ENCODE results near the gene RAPSN. TPM values are rescaled to one million over a fixed set of nuclear protein-coding genes. Genes with fewer than 3 reads are reported as not detected.

RAPSN gene
- total and polyA plus RNA-seq, 5 donors from 2014 or later: 1.7 TPM; not detected in 4

DNA sequence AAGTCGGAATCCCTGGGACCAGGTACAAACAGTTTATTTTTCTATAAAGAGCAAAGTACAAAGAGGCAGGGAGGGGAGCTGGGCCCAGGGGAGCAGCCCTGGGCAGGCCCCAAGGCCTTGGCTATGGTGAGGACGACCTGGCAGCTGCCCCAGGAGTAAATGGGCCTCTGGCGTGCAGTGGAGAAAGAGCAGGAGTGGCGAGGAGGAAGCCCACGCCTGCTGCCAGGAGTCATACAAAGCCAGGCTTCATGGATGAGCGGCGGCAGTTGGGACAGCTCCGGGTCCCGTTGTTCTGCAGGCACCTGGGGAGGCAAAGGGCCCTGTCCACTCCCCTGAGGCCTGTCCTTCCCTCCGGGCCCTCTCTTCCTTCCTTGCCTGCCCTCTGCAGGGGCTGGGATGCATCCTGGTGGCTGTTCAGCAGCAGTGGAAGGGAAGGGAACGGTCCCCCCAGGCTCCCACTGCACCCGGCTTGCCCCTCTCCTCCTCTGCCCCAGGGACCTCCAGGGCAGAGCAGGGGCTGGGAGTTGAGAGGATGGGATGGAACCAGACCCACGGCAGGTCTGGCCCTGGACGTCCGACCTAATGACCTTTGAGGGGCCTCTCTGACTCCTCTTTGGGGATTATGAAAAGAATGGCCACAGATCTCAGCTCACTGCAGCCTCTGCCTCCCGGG lies 11.1 kb downstream of the RAPSN start:
- Mint-ChIP-seq H3K9me3 (no peaks in the 10 kb centered on the region), H3K27ac (no peak overlapping the region), H3K4me1 (no peaks in the 10 kb centered on the region), H3K27me3 (no peaks in the 10 kb centered on the region), H3K4me3 (no peak overlapping the region), H3K36me3 (no peaks in the 10 kb centered on the region)
- Histone ChIP-seq H3K4me3 (ENCODE audit: low read depth, low read length) (no peak overlapping the region), H3K27ac (ENCODE audit: insufficient read depth, low read length, poor library complexity, severe bottlenecking) (no peak overlapping the region), H3K9me3 (ENCODE audit: control insufficient read depth in 2 of 2, low read length in 2 of 2) (no peaks in the 10 kb centered on the region), H3K27me3 (ENCODE audit: control insufficient read depth, insufficient read depth, low read length) (no peaks in the 10 kb centered on the region), H3K4me1 (ENCODE audit: control insufficient read depth, insufficient read depth, low read length, poor library complexity, severe bottlenecking) (no peaks in the 10 kb centered on the region), H3K36me3 (ENCODE audit: control insufficient read depth, insufficient read depth, low read length) (no peaks in the 10 kb centered on the region)
- ATAC-seq (ENCODE audit: low read depth in 2 of 2) (no peak), DNase-seq (no peak)

DNA sequence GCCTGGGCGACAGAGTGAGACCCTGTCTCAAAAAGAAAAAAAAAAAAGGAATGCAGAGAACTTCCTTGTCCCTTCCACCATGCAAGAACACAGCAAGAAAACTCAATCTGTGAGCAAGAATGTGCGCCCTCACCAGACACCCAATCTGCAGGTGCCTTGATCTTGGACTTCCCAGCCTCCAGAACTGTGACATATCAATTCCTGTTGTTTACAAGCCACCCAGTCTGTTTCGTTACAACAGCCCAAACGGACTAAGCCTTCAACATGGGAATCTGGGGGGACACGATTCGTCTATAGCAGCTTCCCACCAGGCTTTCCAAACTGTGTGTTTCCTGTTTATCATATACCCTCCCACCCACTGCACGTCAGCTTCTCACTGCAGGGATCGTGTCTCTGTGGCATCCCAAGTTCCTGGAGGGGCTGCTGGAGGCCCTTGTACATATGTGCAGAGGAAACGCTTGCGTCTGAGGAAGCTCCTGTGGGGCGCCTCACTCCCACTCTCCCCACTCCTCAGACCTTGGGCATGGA lies 11.7 kb downstream of the RAPSN start:
- no peaks in the 10 kb centered on the region for H3K36me3 Mint-ChIP-seq
- no peaks in the 10 kb centered on the region for H3K36me3 ChIP-seq (ENCODE audit: control insufficient read depth, insufficient read depth, low read length)
- H3K4me3 Mint-ChIP-seq: peak overlapping the region in 1 of 4 donors; percentile 61
- no peaks in the 10 kb centered on the region for H3K4me1 ChIP-seq (ENCODE audit: control insufficient read depth, insufficient read depth, low read length, poor library complexity, severe bottlenecking)
- no peaks in the 10 kb centered on the region for H3K4me1 Mint-ChIP-seq
- no peaks in the 10 kb centered on the region for H3K9me3 Mint-ChIP-seq
- no peak for ATAC-seq (ENCODE audit: low read depth in 2 of 2)
- H3K4me3 ChIP-seq (ENCODE audit: low read depth, low read length): no peak overlapping the region
- peak overlapping the region in 1 of 3 donors; percentile 77 for H3K27ac Mint-ChIP-seq
- no peak overlapping the region for H3K27ac ChIP-seq (ENCODE audit: insufficient read depth, low read length, poor library complexity, severe bottlenecking)
- no peaks in the 10 kb centered on the region for H3K9me3 ChIP-seq (ENCODE audit: control insufficient read depth in 2 of 2, low read length in 2 of 2)
- no peaks in the 10 kb centered on the region for H3K27me3 ChIP-seq (ENCODE audit: control insufficient read depth, insufficient read depth, low read length)
- no peaks in the 10 kb centered on the region for H3K27me3 Mint-ChIP-seq
- no peak for DNase-seq

DNA sequence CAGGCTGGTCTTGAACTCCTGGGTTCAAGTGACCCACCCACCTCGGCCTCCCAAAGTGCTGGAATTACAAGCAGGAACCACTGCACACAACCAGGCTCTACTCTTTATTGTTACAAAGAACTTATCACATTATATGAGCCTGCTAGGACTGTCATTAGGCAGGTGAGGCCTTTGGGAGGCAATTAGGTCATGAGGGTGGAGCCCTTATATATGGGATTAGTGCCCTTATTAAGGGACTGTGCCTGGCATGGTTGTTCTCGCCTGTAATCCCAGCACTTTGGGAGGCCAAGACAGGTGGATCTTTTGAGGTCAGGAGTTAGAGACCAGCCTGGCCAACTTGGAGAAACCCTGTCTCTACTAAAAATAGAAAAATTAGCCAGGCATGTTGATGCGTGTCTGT lies 12.2 kb downstream of the RAPSN start:
- H3K4me3 ChIP-seq (ENCODE audit: low read depth, low read length): no peak overlapping the region
- H3K9me3 Mint-ChIP-seq: no peaks in the 10 kb centered on the region
- H3K4me3 Mint-ChIP-seq: no peak overlapping the region
- H3K27me3 ChIP-seq (ENCODE audit: control insufficient read depth, insufficient read depth, low read length): no peaks in the 10 kb centered on the region
- no peaks in the 10 kb centered on the region for H3K4me1 ChIP-seq (ENCODE audit: control insufficient read depth, insufficient read depth, low read length, poor library complexity, severe bottlenecking)
- H3K27me3 Mint-ChIP-seq: no peaks in the 10 kb centered on the region
- ATAC-seq (ENCODE audit: low read depth in 2 of 2): no peak
- no peak overlapping the region for H3K27ac Mint-ChIP-seq
- no peaks in the 10 kb centered on the region for H3K36me3 Mint-ChIP-seq
- no peaks in the 10 kb centered on the region for H3K4me1 Mint-ChIP-seq
- no peaks in the 10 kb centered on the region for H3K36me3 ChIP-seq (ENCODE audit: control insufficient read depth, insufficient read depth, low read length)
- no peak for DNase-seq
- H3K9me3 ChIP-seq (ENCODE audit: control insufficient read depth in 2 of 2, low read length in 2 of 2): no peaks in the 10 kb centered on the region
- H3K27ac ChIP-seq (ENCODE audit: insufficient read depth, low read length, poor library complexity, severe bottlenecking): no peak overlapping the region

DNA sequence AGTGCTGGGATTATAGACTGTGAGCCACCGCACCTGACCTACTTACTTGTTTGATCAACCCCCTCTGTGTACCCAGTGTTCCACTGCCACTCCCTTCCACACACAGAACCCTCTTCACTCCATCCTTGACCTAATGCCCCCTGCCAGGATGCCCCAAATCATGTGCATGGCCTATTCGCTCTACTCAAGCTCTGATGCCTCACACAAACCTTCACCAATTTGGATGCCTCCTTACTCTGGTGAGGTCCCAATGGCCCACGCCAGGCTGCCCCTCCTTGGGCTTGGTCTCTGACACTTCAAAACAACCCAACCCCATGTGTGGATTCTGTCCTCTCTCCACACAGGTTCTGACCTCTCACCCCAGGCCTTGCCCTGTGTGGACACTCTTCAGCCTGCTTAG lies 13.2 kb downstream of the RAPSN start:
- Mint-ChIP-seq H3K27ac (no peak overlapping the region), H3K36me3 (no peaks in the 10 kb centered on the region), H3K27me3 (no peaks in the 10 kb centered on the region), H3K4me1 (no peaks in the 10 kb centered on the region), H3K9me3 (no peaks in the 10 kb centered on the region), H3K4me3 (no peak overlapping the region)
- ATAC-seq (ENCODE audit: low read depth in 2 of 2) (no peak), DNase-seq (no peak)
- Histone ChIP-seq H3K27me3 (ENCODE audit: control insufficient read depth, insufficient read depth, low read length) (no peaks in the 10 kb centered on the region), H3K36me3 (ENCODE audit: control insufficient read depth, insufficient read depth, low read length) (no peaks in the 10 kb centered on the region), H3K9me3 (ENCODE audit: control insufficient read depth in 2 of 2, low read length in 2 of 2) (no peaks in the 10 kb centered on the region), H3K4me3 (ENCODE audit: low read depth, low read length) (no peak overlapping the region), H3K27ac (ENCODE audit: insufficient read depth, low read length, poor library complexity, severe bottlenecking) (no peak overlapping the region), H3K4me1 (ENCODE audit: control insufficient read depth, insufficient read depth, low read length, poor library complexity, severe bottlenecking) (no peaks in the 10 kb centered on the region)

DNA sequence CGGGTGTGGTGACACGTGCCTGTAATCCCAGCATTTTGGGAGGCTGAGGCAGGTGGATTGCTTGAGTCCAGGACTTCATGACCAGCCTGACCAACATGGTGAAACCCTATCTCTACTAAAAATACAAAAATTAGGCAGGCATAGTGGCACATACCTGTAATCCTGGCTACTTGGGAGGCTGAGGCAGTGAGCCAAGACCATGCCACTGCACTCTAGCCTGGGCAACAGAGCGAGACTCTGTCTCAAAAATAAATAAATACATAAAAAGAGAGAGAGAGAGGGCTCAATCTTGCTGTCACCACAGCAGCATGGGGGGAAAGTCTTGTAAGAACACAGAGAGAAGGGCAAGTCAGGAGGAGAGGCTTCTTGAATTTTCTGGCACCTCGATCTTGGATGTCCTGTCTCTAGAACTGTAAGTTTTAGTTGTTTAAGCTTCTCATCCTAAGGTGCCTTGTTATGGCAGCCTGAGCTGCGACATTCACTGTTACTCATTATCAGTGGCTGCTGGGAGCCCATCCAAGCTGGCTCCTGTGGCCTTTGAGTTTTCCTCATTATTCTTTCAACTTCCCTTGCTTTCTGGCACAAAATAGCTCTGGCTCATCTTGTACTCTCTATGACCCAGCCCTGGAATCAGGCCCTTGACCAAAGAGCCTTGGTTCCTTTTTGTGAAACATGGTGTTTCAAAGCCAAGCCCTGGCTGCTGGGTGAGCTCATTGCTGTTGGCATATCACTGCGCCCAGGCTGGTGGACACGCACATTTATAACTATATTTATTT lies 14.7 kb downstream of the RAPSN start:
- Mint-ChIP-seq H3K4me1 (no peaks in the 10 kb centered on the region), H3K36me3 (no peaks in the 10 kb centered on the region), H3K4me3 (no peak overlapping the region), H3K27ac (no peak overlapping the region), H3K9me3 (no peaks in the 10 kb centered on the region), H3K27me3 (no peaks in the 10 kb centered on the region)
- Histone ChIP-seq H3K9me3 (ENCODE audit: control insufficient read depth in 2 of 2, low read length in 2 of 2) (no peaks in the 10 kb centered on the region), H3K27ac (ENCODE audit: insufficient read depth, low read length, poor library complexity, severe bottlenecking) (no peak overlapping the region), H3K27me3 (ENCODE audit: control insufficient read depth, insufficient read depth, low read length) (no peaks in the 10 kb centered on the region), H3K4me3 (ENCODE audit: low read depth, low read length) (no peak overlapping the region), H3K4me1 (ENCODE audit: control insufficient read depth, insufficient read depth, low read length, poor library complexity, severe bottlenecking) (no peaks in the 10 kb centered on the region), H3K36me3 (ENCODE audit: control insufficient read depth, insufficient read depth, low read length) (no peaks in the 10 kb centered on the region)
- no peak for ATAC-seq (ENCODE audit: low read depth in 2 of 2)
- DNase-seq: no peak

DNA sequence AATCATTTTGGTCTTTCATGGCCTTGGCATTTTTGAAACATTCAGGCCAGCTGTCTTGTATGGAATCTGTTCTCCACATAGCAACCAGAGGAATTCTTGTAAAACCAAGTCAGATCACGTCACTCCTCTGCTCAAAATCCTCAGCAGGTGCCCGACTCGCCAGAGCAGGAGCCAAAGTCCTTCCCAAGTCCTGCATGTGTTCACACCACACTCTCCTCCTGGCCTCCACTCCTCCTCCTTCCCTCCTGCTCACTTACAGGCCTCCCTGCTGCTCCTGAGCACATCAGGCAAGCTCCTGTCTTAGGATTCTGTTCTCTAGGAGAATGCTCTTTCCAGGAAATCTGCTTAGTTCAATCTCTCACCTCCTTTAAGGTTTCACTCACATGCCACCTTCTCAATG lies 15.8 kb downstream of the RAPSN start:
- Mint-ChIP-seq H3K27me3 (no peaks in the 10 kb centered on the region), H3K9me3 (no peaks in the 10 kb centered on the region), H3K36me3 (no peaks in the 10 kb centered on the region), H3K27ac (no peak overlapping the region), H3K4me1 (no peaks in the 10 kb centered on the region), H3K4me3 (no peak overlapping the region)
- no peaks in the 10 kb centered on the region for H3K4me1 ChIP-seq (ENCODE audit: control insufficient read depth, insufficient read depth, low read length, poor library complexity, severe bottlenecking)
- H3K27me3 ChIP-seq (ENCODE audit: control insufficient read depth, insufficient read depth, low read length): no peaks in the 10 kb centered on the region
- no peak overlapping the region for H3K27ac ChIP-seq (ENCODE audit: insufficient read depth, low read length, poor library complexity, severe bottlenecking)
- no peak for ATAC-seq (ENCODE audit: low read depth in 2 of 2)
- no peaks in the 10 kb centered on the region for H3K9me3 ChIP-seq (ENCODE audit: control insufficient read depth in 2 of 2, low read length in 2 of 2)
- H3K4me3 ChIP-seq (ENCODE audit: low read depth, low read length): no peak overlapping the region
- no peak for DNase-seq
- H3K36me3 ChIP-seq (ENCODE audit: control insufficient read depth, insufficient read depth, low read length): no peaks in the 10 kb centered on the region

DNA sequence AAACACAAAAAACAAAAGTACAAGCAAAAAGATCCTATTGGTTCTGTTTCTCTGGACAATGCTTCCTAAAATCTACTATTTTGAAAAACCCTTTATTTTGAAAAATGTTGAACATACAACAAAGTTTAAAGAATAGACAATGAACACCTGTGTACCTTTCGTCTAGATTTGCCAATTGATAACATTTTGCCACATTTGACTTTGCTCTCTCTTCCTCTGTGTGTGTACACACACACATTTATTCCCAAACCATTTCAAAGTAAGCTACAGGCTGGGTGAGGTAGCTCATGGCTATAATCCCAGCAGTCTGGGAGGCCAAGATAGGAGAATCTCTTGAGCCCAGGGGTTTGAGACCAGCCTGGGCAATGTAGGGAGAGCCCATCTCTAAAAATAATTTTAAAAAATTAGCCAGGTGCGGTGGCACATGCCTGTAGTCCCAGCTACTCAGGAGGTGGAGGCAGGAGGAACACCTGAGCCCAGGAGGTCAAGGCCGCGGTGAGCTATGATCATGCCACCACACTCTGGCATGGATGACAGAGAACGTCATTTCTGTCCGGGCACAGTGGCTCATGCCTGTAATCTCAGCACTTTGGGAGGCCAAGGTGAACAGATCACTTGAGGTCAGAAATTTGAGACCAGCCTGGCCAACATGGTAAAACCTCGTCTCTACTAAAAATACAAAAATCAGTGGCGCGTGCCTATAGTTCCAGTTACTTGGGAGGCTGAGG lies 17.4 kb downstream of the RAPSN start:
- H3K27ac ChIP-seq (ENCODE audit: insufficient read depth, low read length, poor library complexity, severe bottlenecking): no peak overlapping the region
- no peaks in the 10 kb centered on the region for H3K27me3 ChIP-seq (ENCODE audit: control insufficient read depth, insufficient read depth, low read length)
- Mint-ChIP-seq H3K36me3 (no peaks in the 10 kb centered on the region), H3K9me3 (no peaks in the 10 kb centered on the region), H3K27me3 (no peaks in the 10 kb centered on the region), H3K27ac (no peak overlapping the region), H3K4me1 (peaks cover 0 to 5% (median 2%) of the 10 kb centered on the region in 4 donors), H3K4me3 (no peak overlapping the region)
- DNase-seq (no peak), ATAC-seq (ENCODE audit: low read depth in 2 of 2) (no peak)
- no peaks in the 10 kb centered on the region for H3K9me3 ChIP-seq (ENCODE audit: control insufficient read depth in 2 of 2, low read length in 2 of 2)
- no peak overlapping the region for H3K4me3 ChIP-seq (ENCODE audit: low read depth, low read length)
- H3K36me3 ChIP-seq (ENCODE audit: control insufficient read depth, insufficient read depth, low read length): no peaks in the 10 kb centered on the region
- peaks cover 3% of the 10 kb centered on the region for H3K4me1 ChIP-seq (ENCODE audit: control insufficient read depth, insufficient read depth, low read length, poor library complexity, severe bottlenecking)
